ENCODE data around the gene TMEM222. TPM values are rescaled to one million over a fixed set of nuclear protein-coding genes. Genes with fewer than 3 reads are reported as not detected.

TMEM222 gene
- total RNA-seq, 1 experiment from 2014 or later, result 28.7 TPM

- Mint-ChIP-seq H3K4me1 (peaks cover 17% of the 10 kb centered on the region), H3K4me3 (no peak overlapping the region), H3K36me3 (peaks cover 19% of the 10 kb centered on the region), H3K27me3 (ENCODE audit: low read depth) (peaks cover 2% of the 10 kb centered on the region; the same call in 1 of the 2 replicates), H3K9me3 (no peaks in the 10 kb centered on the region), H3K27ac (peak overlapping the region; percentile 36; the same call in 1 of the 2 replicates)
- ChIA-PET CTCF (interaction anchor here (0.7 to 1.5 kb wide), 6 partner anchors 14 to 271 kb away, joined by 3 to 5 read pairs (median 4); no protein-coding TSS in a partner anchor), POLR2A (no interaction called here)
- TF ChIP-seq ZNF425 (CRISPR knock-in tag; conservative IDR thresholded peaks at IDR 0.05) (no peak), AFF4 (CRISPR knock-in tag; IDR thresholded peaks at IDR 0.05; ENCODE audit: borderline replicate concordance) (no peak), EMX1 (CRISPR knock-in tag; IDR thresholded peaks at IDR 0.05) (no peak), STAT6 (CRISPR knock-in tag; conservative IDR thresholded peaks at IDR 0.05; ENCODE audit: low read depth) (no peak), MXD4 (CRISPR knock-in tag; IDR thresholded peaks at IDR 0.05; ENCODE audit: borderline replicate concordance) (no peak), ETV6 (CRISPR knock-in tag; IDR thresholded peaks at IDR 0.05) (no peak)
- ATAC-seq (no peak), DNase-seq (ENCODE audit: low spot score) (no peak)
Observed at GRCh38 chr1:27336756-27337155, 14.8 kb downstream of the TMEM222 start.

- Mint-ChIP-seq H3K4me3 (no peak overlapping the region), H3K4me1 (peaks cover 37% of the 10 kb centered on the region), H3K27me3 (ENCODE audit: low read depth) (peaks cover 2% of the 10 kb centered on the region; the same call in 1 of the 2 replicates), H3K36me3 (peaks cover 11% of the 10 kb centered on the region), H3K27ac (peak overlapping the region; percentile 76), H3K9me3 (no peaks in the 10 kb centered on the region)
- DNase-seq (ENCODE audit: low spot score) (no peak), ATAC-seq (no peak)
- CTCF ChIA-PET, result interaction anchor here (0.6 to 1.4 kb wide), 6 partner anchors 8 to 42 kb away, joined by 3 to 4 read pairs (median 3); no protein-coding TSS in a partner anchor
- POLR2A ChIA-PET, result no interaction called here
- TF ChIP-seq NFE2L1 (CRISPR knock-in tag; IDR thresholded peaks at IDR 0.05) (no peak), SMAD4 (CRISPR knock-in tag; IDR thresholded peaks at IDR 0.05) (no peak), HMGXB4 (CRISPR knock-in tag; IDR thresholded peaks at IDR 0.05) (no peak), RELA (CRISPR knock-in tag; IDR thresholded peaks at IDR 0.05; ENCODE audit: borderline replicate concordance) (no peak), SMAD3 (CRISPR knock-in tag; IDR thresholded peaks at IDR 0.05; ENCODE audit: borderline replicate concordance) (no peak), ESRRA (CRISPR knock-in tag; IDR thresholded peaks at IDR 0.05; ENCODE audit: borderline replicate concordance) (no peak), ZNF281 (CRISPR knock-in tag; IDR thresholded peaks at IDR 0.05) (no peak), ZNF416 (CRISPR knock-in tag; IDR thresholded peaks at IDR 0.05) (no peak), AR (CRISPR knock-in tag; IDR thresholded peaks at IDR 0.05) (no peak), TCF7 (CRISPR knock-in tag; IDR thresholded peaks at IDR 0.05; ENCODE audit: low read depth) (no peak), ZNF317 (CRISPR knock-in tag; IDR thresholded peaks at IDR 0.05; ENCODE audit: borderline replicate concordance, low read depth) (no peak)
Observed at GRCh38 chr1:27338751-27339150, 16.8 kb downstream of the TMEM222 start.
